Activated naive CD4-positive, alpha-beta T cell treated with anti-CD3 and anti-CD28 coated beads for 36 hours (primary cell): ENCODE results near the gene MAGI3. TPM values are rescaled to one million over a fixed set of nuclear protein-coding genes. Genes with fewer than 3 reads are reported as not detected.

Experiments used
- CTCF ChIA-PET: fragments of 350-600 bp; sonication (Branson Sonifier 250); formaldehyde crosslinking; loops from one replicate; lab custom pipeline; 2021; ENCODE audit warnings: antibody characterized with exemption; lab: Charles Lee
- DNase-seq: peaks from one replicate; pipeline ENCODE4 v3.0.0-alpha.2; 2020
- H3K27ac Mint-ChIP-seq: one replicate; pipeline ENCODE4 v1.8.0; 2021; ENCODE audit warnings: mild to moderate bottlenecking, mixed read lengths
- H3K27me3 Mint-ChIP-seq: one replicate; pipeline ENCODE4 v1.8.0; 2021; ENCODE audit warnings: low read depth, mixed read lengths
- H3K36me3 Mint-ChIP-seq: one replicate; pipeline ENCODE4 v1.8.0; 2021; ENCODE audit warnings: low read depth, mixed read lengths
- H3K4me1 Mint-ChIP-seq: one replicate; pipeline ENCODE4 v1.8.0; 2021; ENCODE audit warnings: low read depth, mixed read lengths
- H3K4me3 Mint-ChIP-seq: one replicate; pipeline ENCODE4 v1.8.0; 2021; ENCODE audit warnings: mild to moderate bottlenecking, moderate library complexity, mixed read lengths
- H3K9me3 Mint-ChIP-seq: one replicate; pipeline ENCODE4 v1.8.0; 2021; ENCODE audit warnings: mixed read lengths
- intact Hi-C: fragments of 100-400 bp; cut with micrococcal nuclease; formaldehyde crosslinking; loops from one replicate; pipeline ENCODE4 v1.15.1; 2023
- total RNA-seq, 2 experiments: library from RNA; stranded (reverse); gene quantifications; one replicate each; pipeline ENCODE4 v1.2.3, GENCODE V29; 2021

The MAGI3 gene
- total RNA-seq, 2 experiments from 2014 or later = 5.9 to 6.4 TPM

DNA sequence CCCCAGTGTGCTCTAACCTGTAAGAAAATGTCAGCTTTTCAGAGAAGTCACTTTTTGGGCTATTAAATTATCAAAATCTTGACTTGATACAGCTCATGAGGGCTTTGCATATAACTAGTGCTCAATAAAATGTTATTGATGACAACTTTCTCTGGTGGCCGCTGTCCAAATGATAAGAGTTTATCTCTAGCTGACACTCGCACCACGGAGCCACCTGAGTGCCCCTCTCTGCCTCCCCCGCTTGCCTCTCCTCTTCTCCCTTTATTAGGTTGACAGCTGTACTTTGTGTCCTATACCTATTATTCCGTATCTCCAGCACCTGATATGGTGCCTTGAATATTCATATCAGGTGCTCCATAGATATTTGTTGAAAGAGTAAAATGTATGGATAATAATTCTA is 286.2 kb downstream of the MAGI3 start:
- no peak overlapping the region for H3K27ac Mint-ChIP-seq
- H3K4me1 Mint-ChIP-seq = no peaks in the 10 kb centered on the region
- no peak overlapping the region for H3K4me3 Mint-ChIP-seq
- H3K9me3 Mint-ChIP-seq = no peaks in the 10 kb centered on the region
- DNase-seq = no peak
- CTCF ChIA-PET = interaction anchor here (0.6 to 0.8 kb wide), 2 partner anchors 17 to 535 kb away, joined by 3 to 4 read pairs; no protein-coding TSS in a partner anchor
- no peaks in the 10 kb centered on the region for H3K27me3 Mint-ChIP-seq
- H3K36me3 Mint-ChIP-seq = no peaks in the 10 kb centered on the region
- intact Hi-C loops = no loop called here

DNA sequence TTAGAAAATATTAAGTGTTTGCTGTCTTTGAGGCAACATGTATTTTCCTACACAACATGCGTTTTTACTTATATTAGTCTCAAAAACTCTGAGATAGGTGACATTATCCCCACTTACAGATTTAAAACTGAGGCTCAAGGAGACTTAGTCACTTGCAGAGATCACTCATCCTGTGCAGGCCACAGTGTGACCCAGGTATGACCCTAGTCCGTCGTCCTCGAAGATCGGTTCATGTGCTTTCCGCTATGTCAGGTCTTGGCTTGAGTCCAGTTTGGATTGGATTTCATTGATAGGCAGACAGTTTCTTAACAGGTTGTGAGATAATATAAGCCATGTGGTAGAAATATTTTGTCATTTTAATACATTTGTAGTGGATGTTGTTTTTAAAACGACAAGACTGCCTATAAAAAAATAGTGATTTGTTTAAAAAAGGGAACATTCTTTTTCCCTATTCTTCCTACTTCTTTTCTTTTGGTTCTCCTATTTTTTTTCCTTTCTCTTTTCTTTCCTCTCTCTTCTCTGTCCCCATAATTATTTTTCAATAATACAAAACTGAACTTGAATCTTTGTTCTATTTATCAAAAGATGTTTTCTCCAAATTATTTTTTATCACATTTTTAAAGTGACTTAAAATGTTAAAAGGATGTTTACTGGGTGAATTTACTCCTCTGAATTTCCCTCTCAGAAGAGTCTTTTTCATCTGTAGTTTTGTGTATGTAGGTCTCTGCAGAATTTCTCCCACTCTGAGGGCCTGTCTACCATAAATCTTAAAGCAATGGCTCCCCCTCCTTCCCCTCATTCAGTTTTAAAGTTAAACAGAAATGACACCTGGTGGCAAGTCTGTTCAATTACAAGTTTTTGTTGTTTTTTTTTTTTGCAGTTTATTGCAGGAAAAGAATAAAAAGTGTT is 287.2 kb downstream of the MAGI3 start:
- Mint-ChIP-seq H3K27ac (no peak overlapping the region), H3K4me3 (no peak overlapping the region), H3K27me3 (no peaks in the 10 kb centered on the region), H3K36me3 (no peaks in the 10 kb centered on the region), H3K4me1 (no peaks in the 10 kb centered on the region), H3K9me3 (no peaks in the 10 kb centered on the region)
- CTCF ChIA-PET = interaction anchor here (0.6 to 2.3 kb wide), 4 partner anchors 224 to 536 kb away, joined by 3 to 7 read pairs (median 4); no protein-coding TSS in a partner anchor
- no peak for DNase-seq
- intact Hi-C loops = loop anchor here (1.0 to 2.0 kb wide), 4 partner anchors 537 to 961 kb away; partner anchors contain the start of gene LRIG2

DNA sequence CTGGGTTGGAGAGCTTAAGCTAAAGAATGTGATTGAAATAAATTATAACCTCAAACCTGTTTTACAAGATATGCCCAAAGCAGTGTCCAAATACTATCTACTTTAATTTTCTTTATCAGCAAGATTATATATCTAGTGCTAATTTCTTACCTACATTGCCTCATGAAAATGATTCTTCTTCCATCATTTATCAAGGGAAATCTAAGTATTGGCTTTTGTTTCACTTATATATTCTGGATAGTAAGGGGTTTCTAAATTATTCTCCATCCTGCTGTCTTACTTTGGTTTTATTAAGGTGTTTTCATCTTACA is 287.8 kb downstream of the MAGI3 start:
- intact Hi-C loops = loop anchor here (1.0 to 2.0 kb wide), 4 partner anchors 538 to 961 kb away; partner anchors contain the start of gene LRIG2
- Mint-ChIP-seq H3K9me3 (no peaks in the 10 kb centered on the region), H3K27me3 (no peaks in the 10 kb centered on the region), H3K36me3 (no peaks in the 10 kb centered on the region), H3K4me1 (no peaks in the 10 kb centered on the region), H3K27ac (no peak overlapping the region), H3K4me3 (no peak overlapping the region)
- CTCF ChIA-PET = interaction anchor here (0.6 to 2.3 kb wide), 4 partner anchors 9 to 536 kb away, joined by 3 to 7 read pairs (median 4); no protein-coding TSS in a partner anchor
- no peak for DNase-seq

DNA sequence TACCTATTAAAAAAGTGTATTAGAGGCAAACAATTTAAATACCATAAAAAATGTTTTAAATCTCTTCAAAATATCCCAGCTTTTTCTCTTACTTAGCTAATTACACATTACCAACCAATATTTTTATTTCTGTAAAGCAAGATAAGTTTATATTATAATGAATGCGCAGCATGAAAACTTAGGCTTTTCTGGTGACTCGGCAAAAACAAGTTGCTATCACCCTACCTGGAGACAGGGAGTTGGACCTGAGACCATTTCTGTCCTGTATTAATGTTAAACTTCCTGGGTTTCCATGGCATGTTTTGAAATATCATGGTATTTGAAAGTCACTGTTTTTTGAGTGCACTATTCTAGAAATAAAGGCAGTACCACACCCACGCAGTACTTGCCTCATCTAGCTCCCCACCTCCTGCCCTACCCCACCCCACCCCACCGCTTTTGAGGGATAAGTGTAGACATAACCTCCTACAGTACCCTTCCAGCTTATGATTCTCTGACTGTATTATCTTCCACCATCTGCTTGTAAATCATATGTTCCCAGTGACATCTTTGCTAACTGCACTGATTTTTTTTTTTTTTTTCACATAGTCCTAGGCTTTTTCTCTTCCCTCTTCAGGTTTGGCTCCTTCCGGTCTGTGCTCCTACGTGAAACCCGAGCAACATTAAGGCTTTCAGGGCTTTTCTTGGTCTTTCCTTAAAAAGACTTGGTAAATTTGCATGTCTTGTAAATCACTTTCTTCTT is 291.5 kb downstream of the MAGI3 start:
- no peaks in the 10 kb centered on the region for H3K27me3 Mint-ChIP-seq
- H3K9me3 Mint-ChIP-seq = no peaks in the 10 kb centered on the region
- no peaks in the 10 kb centered on the region for H3K4me1 Mint-ChIP-seq
- CTCF ChIA-PET = interaction anchor here (1.3 kb wide), 1 partner anchor 609 kb away, joined by 4 read pairs; the partner anchor contains the start of gene LRIG2
- H3K4me3 Mint-ChIP-seq = no peak overlapping the region
- H3K27ac Mint-ChIP-seq = no peak overlapping the region
- DNase-seq = no peak
- H3K36me3 Mint-ChIP-seq = peaks cover 3% of the 10 kb centered on the region
- intact Hi-C loops = no loop called here

DNA sequence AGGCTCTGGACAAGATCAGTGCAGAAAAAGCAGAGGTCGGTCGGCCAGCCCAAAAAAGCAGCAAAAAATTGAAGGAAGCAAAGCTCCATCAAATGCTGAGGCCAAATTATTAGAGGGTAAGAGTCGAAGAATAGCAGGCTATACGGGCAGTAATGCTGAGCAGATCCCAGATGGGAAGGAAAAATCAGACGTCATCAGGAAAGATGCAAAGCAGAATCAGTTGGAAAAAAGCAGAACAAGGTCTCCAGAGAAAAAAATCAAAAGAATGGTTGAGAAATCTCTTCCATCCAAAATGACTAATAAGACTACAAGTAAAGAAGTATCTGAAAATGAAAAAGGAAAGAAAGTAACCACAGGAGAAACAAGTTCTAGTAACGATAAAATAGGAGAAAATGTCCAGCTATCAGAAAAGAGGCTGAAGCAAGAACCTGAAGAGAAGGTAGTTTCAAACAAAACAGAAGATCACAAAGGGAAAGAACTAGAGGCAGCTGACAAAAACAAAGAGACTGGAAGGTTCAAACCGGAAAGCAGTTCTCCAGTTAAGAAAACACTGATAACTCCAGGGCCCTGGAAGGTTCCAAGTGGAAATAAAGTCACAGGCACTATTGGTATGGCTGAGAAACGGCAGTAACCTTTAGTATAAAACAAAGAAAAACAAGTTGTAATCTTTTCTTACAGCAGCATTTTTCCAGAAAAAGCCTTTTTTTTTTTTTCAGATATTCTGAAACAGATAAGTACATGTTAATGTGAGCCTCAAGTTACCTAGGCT is 293.3 kb downstream of the MAGI3 start:
- CTCF ChIA-PET = no interaction called here
- Mint-ChIP-seq H3K27me3 (no peaks in the 10 kb centered on the region), H3K27ac (no peak overlapping the region), H3K4me3 (no peak overlapping the region), H3K9me3 (no peaks in the 10 kb centered on the region), H3K36me3 (peaks cover 3% of the 10 kb centered on the region), H3K4me1 (no peaks in the 10 kb centered on the region)
- intact Hi-C loops = no loop called here
- DNase-seq = no peak

DNA sequence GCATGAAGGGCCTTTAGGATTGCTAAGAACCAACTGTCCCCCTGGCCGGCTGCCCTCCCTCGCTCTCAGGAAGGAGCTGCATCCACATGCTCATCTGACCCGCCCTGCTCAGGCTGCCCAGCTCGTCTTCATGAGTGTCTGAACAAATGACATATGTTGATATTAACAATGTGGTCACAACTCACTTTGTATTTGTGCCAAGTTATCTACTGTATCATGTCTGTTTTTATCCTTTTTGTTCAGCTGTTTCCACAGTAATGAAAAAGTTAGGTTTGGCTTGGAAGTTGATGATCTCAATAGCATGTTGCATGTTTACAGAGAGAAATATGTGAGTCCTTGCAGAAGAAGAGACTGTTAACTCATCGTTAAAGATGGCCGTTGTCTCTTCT is 293.8 kb downstream of the MAGI3 start:
- Mint-ChIP-seq H3K4me3 (no peak overlapping the region), H3K27me3 (no peaks in the 10 kb centered on the region), H3K27ac (no peak overlapping the region), H3K36me3 (peaks cover 3% of the 10 kb centered on the region), H3K9me3 (no peaks in the 10 kb centered on the region), H3K4me1 (no peaks in the 10 kb centered on the region)
- intact Hi-C loops = no loop called here
- no peak for DNase-seq
- CTCF ChIA-PET = no interaction called here

DNA sequence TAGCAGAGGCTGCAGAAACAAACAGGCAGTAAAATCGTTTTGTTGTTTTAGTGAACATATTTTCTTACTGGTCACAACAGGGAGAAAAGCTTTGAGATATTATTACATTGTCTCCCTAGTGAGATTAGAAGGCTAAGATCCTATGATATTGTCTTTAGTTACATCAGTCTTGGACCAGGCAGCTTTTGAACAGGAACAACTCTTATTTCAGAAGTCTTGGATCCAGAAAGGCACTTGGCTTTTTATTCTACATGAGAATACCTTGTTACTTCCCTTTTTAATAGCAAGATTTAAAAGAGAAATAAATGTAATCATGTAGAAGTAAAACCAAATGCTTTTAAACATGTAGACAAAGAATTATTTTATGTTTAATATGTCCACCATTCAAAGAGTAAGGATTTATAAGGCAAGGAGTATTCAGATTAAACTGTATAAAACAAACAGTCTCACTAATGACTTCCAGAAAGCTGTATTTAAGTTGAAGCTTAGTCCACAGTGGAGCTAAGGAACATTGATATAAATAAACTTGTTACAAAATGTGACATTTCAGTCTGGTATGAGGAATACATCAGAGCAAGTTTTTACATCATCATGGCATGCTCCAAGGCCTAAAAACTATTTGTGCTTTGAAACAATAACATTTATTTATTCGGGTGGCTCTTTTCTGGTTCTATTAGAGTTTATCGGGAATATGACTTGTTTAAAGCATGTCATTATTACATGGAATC is 296.7 kb downstream of the MAGI3 start:
- no peak for DNase-seq
- CTCF ChIA-PET = interaction anchor here (0.7 to 1.6 kb wide), 3 partner anchors 8 to 38 kb away, joined by 4 to 6 read pairs (median 5); no protein-coding TSS in a partner anchor
- no peaks in the 10 kb centered on the region for H3K4me1 Mint-ChIP-seq
- H3K27me3 Mint-ChIP-seq = no peaks in the 10 kb centered on the region
- no peak overlapping the region for H3K4me3 Mint-ChIP-seq
- intact Hi-C loops = no loop called here
- H3K36me3 Mint-ChIP-seq = peaks cover 5% of the 10 kb centered on the region
- H3K27ac Mint-ChIP-seq = no peak overlapping the region
- H3K9me3 Mint-ChIP-seq = no peaks in the 10 kb centered on the region

DNA sequence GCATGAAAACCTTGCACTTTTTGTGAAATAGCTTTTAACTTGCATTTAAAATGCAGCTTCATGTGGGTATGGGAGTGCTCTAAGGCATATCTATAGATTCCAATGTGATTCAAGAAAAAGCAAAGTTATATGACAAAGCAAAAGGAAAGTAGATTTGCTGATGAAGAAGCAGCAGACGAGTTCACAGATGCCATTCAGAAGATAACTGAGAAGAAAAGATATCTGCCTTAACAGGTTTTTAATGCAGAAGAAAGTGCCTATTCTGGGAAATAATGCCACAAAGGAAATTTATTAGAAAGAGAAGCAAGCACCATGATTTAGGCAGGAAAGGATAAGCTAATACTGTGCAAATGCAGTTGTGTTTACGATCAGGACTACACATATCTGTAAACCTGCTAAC is 300.9 kb downstream of the MAGI3 start:
- peaks cover 29% of the 10 kb centered on the region for H3K9me3 Mint-ChIP-seq
- CTCF ChIA-PET = no interaction called here
- DNase-seq = no peak
- H3K4me1 Mint-ChIP-seq = no peaks in the 10 kb centered on the region
- no peak overlapping the region for H3K27ac Mint-ChIP-seq
- H3K4me3 Mint-ChIP-seq = no peak overlapping the region
- intact Hi-C loops = no loop called here
- no peaks in the 10 kb centered on the region for H3K27me3 Mint-ChIP-seq
- H3K36me3 Mint-ChIP-seq = peaks cover 9% of the 10 kb centered on the region

DNA sequence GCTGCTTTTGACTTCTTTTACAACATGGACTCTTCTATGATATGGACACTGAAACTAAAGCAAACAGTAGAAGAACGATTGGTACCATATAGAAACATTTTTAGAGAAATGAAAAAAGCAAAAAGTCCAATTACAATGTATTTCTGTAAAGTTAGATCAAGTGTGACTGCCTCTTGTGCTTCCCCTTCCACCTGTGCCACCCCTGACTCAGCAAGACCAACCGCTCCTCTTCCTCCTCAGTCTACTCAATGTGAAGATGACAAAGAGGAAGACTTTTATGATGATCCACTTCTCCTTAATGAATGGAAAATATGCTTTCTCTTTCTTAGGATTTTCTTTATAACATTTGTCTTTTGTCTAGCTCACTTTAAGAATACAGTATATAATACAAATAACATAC is 302.0 kb downstream of the MAGI3 start:
- peaks cover 9% of the 10 kb centered on the region for H3K36me3 Mint-ChIP-seq
- no peak overlapping the region for H3K4me3 Mint-ChIP-seq
- H3K9me3 Mint-ChIP-seq = peaks cover 29% of the 10 kb centered on the region
- DNase-seq = no peak
- H3K27me3 Mint-ChIP-seq = no peaks in the 10 kb centered on the region
- H3K4me1 Mint-ChIP-seq = no peaks in the 10 kb centered on the region
- no peak overlapping the region for H3K27ac Mint-ChIP-seq
- intact Hi-C loops = no loop called here
- CTCF ChIA-PET = no interaction called here

DNA sequence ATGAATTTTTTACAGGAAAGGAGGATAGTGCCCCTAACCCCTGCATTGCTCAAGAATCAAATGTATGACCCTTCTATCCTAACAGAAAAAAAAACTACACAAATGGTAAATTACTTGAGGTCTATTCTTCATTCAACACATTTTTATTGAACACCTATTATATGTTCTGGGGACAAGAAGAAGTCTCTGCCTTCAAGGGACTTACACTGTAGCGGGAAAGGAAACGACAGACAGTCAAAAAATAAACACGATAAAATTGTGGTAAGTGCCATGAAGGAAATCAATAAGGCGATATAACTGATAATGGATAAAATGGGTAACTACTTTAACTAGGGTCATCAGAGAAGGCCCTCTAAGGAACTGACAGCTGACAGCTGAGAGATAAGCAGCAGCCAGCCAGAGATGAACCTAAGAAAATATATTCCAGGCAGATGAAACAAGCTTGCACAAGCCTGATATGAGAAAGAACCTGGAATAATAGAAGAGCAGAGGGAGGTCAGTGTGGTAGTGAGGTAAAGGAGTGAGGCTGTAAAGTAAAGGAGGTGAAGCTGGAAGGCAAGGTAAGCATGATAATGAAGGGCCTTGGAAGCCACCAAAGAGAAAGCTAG is 302.6 kb downstream of the MAGI3 start:
- intact Hi-C loops = no loop called here
- H3K4me1 Mint-ChIP-seq = no peaks in the 10 kb centered on the region
- peaks cover 11% of the 10 kb centered on the region for H3K36me3 Mint-ChIP-seq

DNA sequence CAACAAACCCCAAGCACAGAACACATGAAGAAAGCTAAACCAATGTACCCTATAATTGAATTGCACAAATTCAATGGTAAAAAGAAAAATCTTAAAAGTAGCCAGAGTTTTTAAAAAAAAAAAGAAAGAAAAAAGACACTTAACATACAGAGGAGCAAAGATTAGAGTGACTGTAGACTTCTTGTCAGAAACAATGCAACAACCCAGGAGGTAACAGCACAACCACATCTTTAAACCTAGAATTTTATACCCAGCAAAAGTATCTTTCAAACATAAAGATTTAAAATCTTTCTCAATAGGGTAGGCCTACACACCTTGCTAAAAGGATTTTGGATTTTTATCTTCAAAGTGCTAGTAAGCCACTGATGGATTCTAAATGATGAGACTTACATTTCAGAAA is 304.6 kb downstream of the MAGI3 start:
- peaks cover 9% of the 10 kb centered on the region for H3K36me3 Mint-ChIP-seq
- H3K27me3 Mint-ChIP-seq = no peaks in the 10 kb centered on the region
- CTCF ChIA-PET = no interaction called here
- H3K4me3 Mint-ChIP-seq = no peak overlapping the region
- H3K27ac Mint-ChIP-seq = no peak overlapping the region
- no peak for DNase-seq
- intact Hi-C loops = no loop called here
- no peaks in the 10 kb centered on the region for H3K4me1 Mint-ChIP-seq
- H3K9me3 Mint-ChIP-seq = peaks cover 29% of the 10 kb centered on the region

More for the DNA sequence above, 302.6 kb downstream of the MAGI3 start:
- CTCF ChIA-PET = interaction anchor here (0.6 kb wide), 1 partner anchor 271 kb away, joined by 3 read pairs; no protein-coding TSS in a partner anchor
- Mint-ChIP-seq H3K4me3 (no peak overlapping the region), H3K27ac (no peak overlapping the region), H3K27me3 (no peaks in the 10 kb centered on the region), H3K9me3 (peaks cover 29% of the 10 kb centered on the region)
- no peak for DNase-seq
